ENCODE data around the gene SLC38A2.
"Not testable (repeated sequence)": the region's sequence is repeated elsewhere in the genome, so short reads cannot be mapped to it uniquely, and the experiment has no call there.

- not testable (repeated sequence) for TF ChIP-seq POLR2AphosphoS5, POLR2A (IDR thresholded peaks at IDR 0.05)
- TF ChIP-seq, protein P1, sequence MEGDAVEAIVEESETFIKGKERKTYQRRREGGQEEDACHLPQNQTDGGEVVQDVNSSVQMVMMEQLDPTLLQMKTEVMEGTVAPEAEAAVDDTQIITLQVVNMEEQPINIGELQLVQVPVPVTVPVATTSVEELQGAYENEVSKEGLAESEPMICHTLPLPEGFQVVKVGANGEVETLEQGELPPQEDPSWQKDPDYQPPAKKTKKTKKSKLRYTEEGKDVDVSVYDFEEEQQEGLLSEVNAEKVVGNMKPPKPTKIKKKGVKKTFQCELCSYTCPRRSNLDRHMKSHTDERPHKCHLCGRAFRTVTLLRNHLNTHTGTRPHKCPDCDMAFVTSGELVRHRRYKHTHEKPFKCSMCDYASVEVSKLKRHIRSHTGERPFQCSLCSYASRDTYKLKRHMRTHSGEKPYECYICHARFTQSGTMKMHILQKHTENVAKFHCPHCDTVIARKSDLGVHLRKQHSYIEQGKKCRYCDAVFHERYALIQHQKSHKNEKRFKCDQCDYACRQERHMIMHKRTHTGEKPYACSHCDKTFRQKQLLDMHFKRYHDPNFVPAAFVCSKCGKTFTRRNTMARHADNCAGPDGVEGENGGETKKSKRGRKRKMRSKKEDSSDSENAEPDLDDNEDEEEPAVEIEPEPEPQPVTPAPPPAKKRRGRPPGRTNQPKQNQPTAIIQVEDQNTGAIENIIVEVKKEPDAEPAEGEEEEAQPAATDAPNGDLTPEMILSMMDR (IDR thresholded peaks at IDR 0.05): not testable (repeated sequence)
These were observed 27.1 kb upstream of the SLC38A2 start for GRCh38 chr12:46399461-46400248.
